ENCODE data around the gene PLXNA4. TPM values are rescaled to one million over a fixed set of nuclear protein-coding genes. Genes with fewer than 3 reads are reported as not detected.

Gene PLXNA4
- total and polyA plus RNA-seq, 2 experiments from 2014 or later = 0.08 to 0.80 TPM

DNA sequence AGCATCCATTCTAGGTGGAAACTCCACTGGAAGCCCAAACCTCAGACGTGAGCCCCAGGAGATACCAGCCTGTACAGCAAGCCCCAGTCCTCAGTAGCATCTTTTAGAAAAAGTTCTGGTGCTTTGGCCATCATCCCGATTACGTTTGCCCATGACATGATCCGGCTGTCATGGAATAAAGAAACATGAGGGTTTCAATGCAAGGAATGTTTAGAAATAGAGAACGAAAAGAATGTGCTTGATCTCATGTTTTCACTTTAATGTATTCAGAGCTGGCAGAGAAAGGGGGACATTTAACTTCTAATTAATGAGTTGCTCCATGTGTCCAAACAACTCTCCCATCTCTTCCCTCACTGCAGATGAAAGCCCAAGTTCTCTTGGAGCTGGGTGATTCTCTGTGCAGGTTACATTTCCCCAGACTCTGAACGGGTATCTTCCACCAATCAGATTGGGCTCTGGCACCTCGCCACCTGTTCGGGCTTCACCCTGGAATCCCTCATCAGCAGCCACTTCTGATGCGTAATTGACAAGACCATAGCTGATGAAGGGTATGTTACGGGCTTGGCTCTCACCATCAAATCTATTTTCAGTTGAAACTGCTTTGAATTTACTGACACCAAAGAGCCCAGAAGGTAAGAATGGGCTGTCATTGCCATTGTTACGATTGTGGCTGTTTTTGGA is 165.3 kb downstream of the PLXNA4 start (continued):
- TF ChIP-seq, protein P1, sequence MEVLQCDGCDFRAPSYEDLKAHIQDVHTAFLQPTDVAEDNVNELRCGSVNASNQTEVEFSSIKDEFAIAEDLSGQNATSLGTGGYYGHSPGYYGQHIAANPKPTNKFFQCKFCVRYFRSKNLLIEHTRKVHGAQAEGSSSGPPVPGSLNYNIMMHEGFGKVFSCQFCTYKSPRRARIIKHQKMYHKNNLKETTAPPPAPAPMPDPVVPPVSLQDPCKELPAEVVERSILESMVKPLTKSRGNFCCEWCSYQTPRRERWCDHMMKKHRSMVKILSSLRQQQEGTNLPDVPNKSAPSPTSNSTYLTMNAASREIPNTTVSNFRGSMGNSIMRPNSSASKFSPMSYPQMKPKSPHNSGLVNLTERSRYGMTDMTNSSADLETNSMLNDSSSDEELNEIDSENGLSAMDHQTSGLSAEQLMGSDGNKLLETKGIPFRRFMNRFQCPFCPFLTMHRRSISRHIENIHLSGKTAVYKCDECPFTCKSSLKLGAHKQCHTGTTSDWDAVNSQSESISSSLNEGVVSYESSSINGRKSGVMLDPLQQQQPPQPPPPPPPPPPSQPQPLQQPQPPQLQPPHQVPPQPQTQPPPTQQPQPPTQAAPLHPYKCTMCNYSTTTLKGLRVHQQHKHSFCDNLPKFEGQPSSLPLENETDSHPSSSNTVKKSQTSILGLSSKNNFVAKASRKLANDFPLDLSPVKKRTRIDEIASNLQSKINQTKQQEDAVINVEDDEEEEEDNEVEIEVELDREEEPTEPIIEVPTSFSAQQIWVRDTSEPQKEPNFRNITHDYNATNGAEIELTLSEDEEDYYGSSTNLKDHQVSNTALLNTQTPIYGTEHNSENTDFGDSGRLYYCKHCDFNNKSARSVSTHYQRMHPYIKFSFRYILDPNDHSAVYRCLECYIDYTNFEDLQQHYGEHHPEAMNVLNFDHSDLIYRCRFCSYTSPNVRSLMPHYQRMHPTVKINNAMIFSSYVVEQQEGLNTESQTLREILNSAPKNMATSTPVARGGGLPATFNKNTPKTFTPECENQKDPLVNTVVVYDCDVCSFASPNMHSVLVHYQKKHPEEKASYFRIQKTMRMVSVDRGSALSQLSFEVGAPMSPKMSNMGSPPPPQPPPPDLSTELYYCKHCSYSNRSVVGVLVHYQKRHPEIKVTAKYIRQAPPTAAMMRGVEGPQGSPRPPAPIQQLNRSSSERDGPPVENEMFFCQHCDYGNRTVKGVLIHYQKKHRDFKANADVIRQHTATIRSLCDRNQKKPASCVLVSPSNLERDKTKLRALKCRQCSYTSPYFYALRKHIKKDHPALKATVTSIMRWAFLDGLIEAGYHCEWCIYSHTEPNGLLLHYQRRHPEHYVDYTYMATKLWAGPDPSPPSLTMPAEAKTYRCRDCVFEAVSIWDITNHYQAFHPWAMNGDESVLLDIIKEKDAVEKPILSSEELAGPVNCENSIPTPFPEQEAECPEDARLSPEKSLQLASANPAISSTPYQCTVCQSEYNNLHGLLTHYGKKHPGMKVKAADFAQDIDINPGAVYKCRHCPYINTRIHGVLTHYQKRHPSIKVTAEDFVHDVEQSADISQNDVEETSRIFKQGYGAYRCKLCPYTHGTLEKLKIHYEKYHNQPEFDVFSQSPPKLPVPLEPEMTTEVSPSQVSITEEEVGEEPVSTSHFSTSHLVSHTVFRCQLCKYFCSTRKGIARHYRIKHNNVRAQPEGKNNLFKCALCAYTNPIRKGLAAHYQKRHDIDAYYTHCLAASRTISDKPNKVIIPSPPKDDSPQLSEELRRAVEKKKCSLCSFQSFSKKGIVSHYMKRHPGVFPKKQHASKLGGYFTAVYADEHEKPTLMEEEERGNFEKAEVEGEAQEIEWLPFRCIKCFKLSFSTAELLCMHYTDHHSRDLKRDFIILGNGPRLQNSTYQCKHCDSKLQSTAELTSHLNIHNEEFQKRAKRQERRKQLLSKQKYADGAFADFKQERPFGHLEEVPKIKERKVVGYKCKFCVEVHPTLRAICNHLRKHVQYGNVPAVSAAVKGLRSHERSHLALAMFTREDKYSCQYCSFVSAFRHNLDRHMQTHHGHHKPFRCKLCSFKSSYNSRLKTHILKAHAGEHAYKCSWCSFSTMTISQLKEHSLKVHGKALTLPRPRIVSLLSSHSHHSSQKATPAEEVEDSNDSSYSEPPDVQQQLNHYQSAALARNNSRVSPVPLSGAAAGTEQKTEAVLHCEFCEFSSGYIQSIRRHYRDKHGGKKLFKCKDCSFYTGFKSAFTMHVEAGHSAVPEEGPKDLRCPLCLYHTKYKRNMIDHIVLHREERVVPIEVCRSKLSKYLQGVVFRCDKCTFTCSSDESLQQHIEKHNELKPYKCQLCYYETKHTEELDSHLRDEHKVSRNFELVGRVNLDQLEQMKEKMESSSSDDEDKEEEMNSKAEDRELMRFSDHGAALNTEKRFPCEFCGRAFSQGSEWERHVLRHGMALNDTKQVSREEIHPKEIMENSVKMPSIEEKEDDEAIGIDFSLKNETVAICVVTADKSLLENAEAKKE (CRISPR knock-in tag; IDR thresholded peaks at IDR 0.05) = no peak
- TF ChIP-seq, protein P2, sequence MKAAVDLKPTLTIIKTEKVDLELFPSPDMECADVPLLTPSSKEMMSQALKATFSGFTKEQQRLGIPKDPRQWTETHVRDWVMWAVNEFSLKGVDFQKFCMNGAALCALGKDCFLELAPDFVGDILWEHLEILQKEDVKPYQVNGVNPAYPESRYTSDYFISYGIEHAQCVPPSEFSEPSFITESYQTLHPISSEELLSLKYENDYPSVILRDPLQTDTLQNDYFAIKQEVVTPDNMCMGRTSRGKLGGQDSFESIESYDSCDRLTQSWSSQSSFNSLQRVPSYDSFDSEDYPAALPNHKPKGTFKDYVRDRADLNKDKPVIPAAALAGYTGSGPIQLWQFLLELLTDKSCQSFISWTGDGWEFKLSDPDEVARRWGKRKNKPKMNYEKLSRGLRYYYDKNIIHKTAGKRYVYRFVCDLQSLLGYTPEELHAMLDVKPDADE (IDR thresholded peaks at IDR 0.05) = no peak
- TF ChIP-seq, protein P3, sequence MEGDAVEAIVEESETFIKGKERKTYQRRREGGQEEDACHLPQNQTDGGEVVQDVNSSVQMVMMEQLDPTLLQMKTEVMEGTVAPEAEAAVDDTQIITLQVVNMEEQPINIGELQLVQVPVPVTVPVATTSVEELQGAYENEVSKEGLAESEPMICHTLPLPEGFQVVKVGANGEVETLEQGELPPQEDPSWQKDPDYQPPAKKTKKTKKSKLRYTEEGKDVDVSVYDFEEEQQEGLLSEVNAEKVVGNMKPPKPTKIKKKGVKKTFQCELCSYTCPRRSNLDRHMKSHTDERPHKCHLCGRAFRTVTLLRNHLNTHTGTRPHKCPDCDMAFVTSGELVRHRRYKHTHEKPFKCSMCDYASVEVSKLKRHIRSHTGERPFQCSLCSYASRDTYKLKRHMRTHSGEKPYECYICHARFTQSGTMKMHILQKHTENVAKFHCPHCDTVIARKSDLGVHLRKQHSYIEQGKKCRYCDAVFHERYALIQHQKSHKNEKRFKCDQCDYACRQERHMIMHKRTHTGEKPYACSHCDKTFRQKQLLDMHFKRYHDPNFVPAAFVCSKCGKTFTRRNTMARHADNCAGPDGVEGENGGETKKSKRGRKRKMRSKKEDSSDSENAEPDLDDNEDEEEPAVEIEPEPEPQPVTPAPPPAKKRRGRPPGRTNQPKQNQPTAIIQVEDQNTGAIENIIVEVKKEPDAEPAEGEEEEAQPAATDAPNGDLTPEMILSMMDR (conservative IDR thresholded peaks at IDR 0.05; ENCODE audit: low read depth in 2 of 2) = no peak
- TF ChIP-seq NANOG (IDR thresholded peaks at IDR 0.05; ENCODE audit: borderline replicate concordance) = no peak
- no peak for TF ChIP-seq ZNF114 (CRISPR knock-in tag; IDR thresholded peaks at IDR 0.05)
- TF ChIP-seq STAT1 (IDR thresholded peaks at IDR 0.05; ENCODE audit: unreplicated experiment) = no peak
- no peak for TF ChIP-seq POLR2AphosphoS5 (IDR thresholded peaks at IDR 0.05; ENCODE audit: low read depth)
- no peak for TF ChIP-seq CREB1 (CRISPR knock-in tag; IDR thresholded peaks at IDR 0.05; ENCODE audit: low read depth)
- no peak for TF ChIP-seq JUNB (IDR thresholded peaks at IDR 0.05; ENCODE audit: unreplicated experiment)
- no peak for TF ChIP-seq EZH2phosphoT487 (IDR thresholded peaks at IDR 0.05; ENCODE audit: unreplicated experiment)

Measured in GM23338 (cell line).